Measurements from ENCODE around the gene ZNF773. TPM values are rescaled to one million over a fixed set of nuclear protein-coding genes. Genes with fewer than 3 reads are reported as not detected.

The ZNF773 gene
- total RNA-seq, 1 donor from 2014 or later, result 18.9 TPM

Other genes with a start within 250 kb of the ZNF773 start
- gene ZNF460, start 219.5 kb upstream of the ZNF773 start, total RNA-seq, result 88.0 and 164 TPM in 2 replicates
- 9.4 and 19.2 TPM in 2 replicates for gene ZNF543, start 179.5 kb upstream of the ZNF773 start, total RNA-seq
- 12.2 and 13.5 TPM in 2 replicates for gene ZNF304, start 148.7 kb upstream of the ZNF773 start, total RNA-seq
- gene TRAPPC2B, start 136.4 kb upstream of the ZNF773 start, total RNA-seq, result 15.5 and 17.2 TPM in 2 replicates
- 1.9 and 7.3 TPM in 2 replicates for gene ZNF547, start 136.4 kb upstream of the ZNF773 start, total RNA-seq
- gene ZNF548, start 110.1 kb upstream of the ZNF773 start, total RNA-seq, result 23.4 and 24.9 TPM in 2 replicates
- 7.6 and 19.4 TPM in 2 replicates for gene ZNF17, start 88.8 kb upstream of the ZNF773 start, total RNA-seq
- gene ZNF749, start 64.6 kb upstream of the ZNF773 start, total RNA-seq, result 11.6 and 15.8 TPM in 2 replicates
- gene VN1R1, start 42.8 kb upstream of the ZNF773 start, total RNA-seq, result 0.35 and 0.75 TPM in 2 replicates
- 18.9 and 23.5 TPM in 2 replicates for gene ZNF772, start 22.4 kb upstream of the ZNF773 start, total RNA-seq
- 6.3 and 10.2 TPM in 2 replicates for gene ZNF419, start 12.2 kb upstream of the ZNF773 start, total RNA-seq
- 7.5 and 9.2 TPM in 2 replicates for gene ZNF549, start 27.4 kb downstream of the ZNF773 start, total RNA-seq
- gene ZNF550, start 59.9 kb downstream of the ZNF773 start, total RNA-seq, result 5.2 and 8.4 TPM in 2 replicates
- gene ZNF416, start 79.0 kb downstream of the ZNF773 start, total RNA-seq, result 4.3 and 6.4 TPM in 2 replicates
- 5.0 and 8.3 TPM in 2 replicates for gene ZIK1, start 84.2 kb downstream of the ZNF773 start, total RNA-seq
- gene ZNF530, start 99.9 kb downstream of the ZNF773 start, total RNA-seq, result 3.8 and 11.8 TPM in 2 replicates
- 15.6 and 23.8 TPM in 2 replicates for gene ZNF134, start 114.3 kb downstream of the ZNF773 start, total RNA-seq
- 7.8 and 17.2 TPM in 2 replicates for gene ZNF211, start 133.2 kb downstream of the ZNF773 start, total RNA-seq
- not detected in 2 replicates for gene ZSCAN4, start 169.0 kb downstream of the ZNF773 start, total RNA-seq
- 6.8 and 8.6 TPM in 2 replicates for gene ZNF551, start 182.0 kb downstream of the ZNF773 start, total RNA-seq
- 1.7 and 4.2 TPM in 2 replicates for gene ZNF154, start 209.3 kb downstream of the ZNF773 start, total RNA-seq
- 5.9 and 10.5 TPM in 2 replicates for gene ZNF671, start 227.7 kb downstream of the ZNF773 start, total RNA-seq
- 13.2 and 18.5 TPM in 2 replicates for gene ZNF776, start 246.9 kb downstream of the ZNF773 start, total RNA-seq